OCI-LY1 (cell line): Measurements from ENCODE around the gene ABI3.
"Not testable (repeated sequence)": the region's sequence is repeated elsewhere in the genome, so short reads cannot be mapped to it uniquely, and the experiment has no call there.

ENCODE experiments used
- H2AFZ ChIP-seq: fragments of 200-600 bp; sonication (generic), shearing (Covaris generic); 2 replicates; pipeline ENCODE4 v1.6.0; 2014; ENCODE audit warnings: antibody characterized with exemption, mild to moderate bottlenecking, low read length
- H3F3A ChIP-seq: fragments of 200-600 bp; sonication (generic), shearing (Covaris generic); 2 replicates; pipeline ENCODE4 v1.6.0; 2014; ENCODE audit warnings: mild to moderate bottlenecking, antibody characterized with exemption, low read length, moderate library complexity; ENCODE audit not compliant: insufficient read depth
- H3K27ac ChIP-seq: fragments of 200-600 bp; sonication (generic); 2 replicates; pipeline ENCODE4 v1.5.1; 2014; ENCODE audit warnings: low read length, mixed run types, mild to moderate bottlenecking, low read depth; ENCODE audit not compliant: poor library complexity, severe bottlenecking
- H3K27me3 ChIP-seq: fragments of 200-600 bp; sonication (generic); 2 replicates; pipeline ENCODE4 v1.6.0; 2014; ENCODE audit warnings: antibody characterized with exemption, mild to moderate bottlenecking, low read length, moderate library complexity; ENCODE audit not compliant: insufficient read depth
- H3K36me3 ChIP-seq: fragments of 200-600 bp; sonication (generic); 2 replicates; pipeline ENCODE4 v1.6.1; 2014; ENCODE audit warnings: mild to moderate bottlenecking, antibody characterized with exemption, low read length, moderate library complexity, mixed read lengths; ENCODE audit not compliant: insufficient read depth
- H3K4me1 ChIP-seq: fragments of 200-600 bp; sonication (generic); 2 replicates; pipeline ENCODE4 v1.5.1; 2014; ENCODE audit warnings: mild to moderate bottlenecking, low read length, moderate library complexity; ENCODE audit not compliant: insufficient read depth, severe bottlenecking
- H3K4me2 ChIP-seq: fragments of 200-600 bp; sonication (generic), shearing (Covaris generic); 2 replicates; pipeline ENCODE4 v1.6.1; 2014; ENCODE audit warnings: low read length
- H3K4me3 ChIP-seq: fragments of 200-600 bp; sonication (generic); 2 replicates; pipeline ENCODE4 v1.5.1; 2014; ENCODE audit warnings: low read length, low read depth, mild to moderate bottlenecking, mixed read lengths; ENCODE audit not compliant: poor library complexity, severe bottlenecking
- H3K79me2 ChIP-seq: fragments of 200-600 bp; shearing (Covaris generic); 2 replicates; pipeline ENCODE4 v1.6.1; 2016; ENCODE audit warnings: mixed run types, low read length, mixed read lengths; ENCODE audit not compliant: insufficient read depth
- H3K9ac ChIP-seq: fragments of 200-600 bp; sonication (generic), shearing (Covaris generic); 2 replicates; pipeline ENCODE4 v1.6.1; 2014; ENCODE audit warnings: mild to moderate bottlenecking, low read length, mixed read lengths
- H3K9me2 ChIP-seq: fragments of 200-600 bp; sonication (generic), shearing (Covaris generic); 2 replicates; pipeline ENCODE4 v1.6.1; 2014; ENCODE audit warnings: low read depth, mild to moderate bottlenecking, low read length, mixed read lengths
- H3K9me3 ChIP-seq: fragments of 200-600 bp; shearing (Covaris generic); 2 replicates; pipeline ENCODE4 v1.6.1; 2014; ENCODE audit warnings: low read length, mixed read lengths
- H4K20me1 ChIP-seq: fragments of 200-600 bp; sonication (generic), shearing (Covaris generic); 2 replicates; pipeline ENCODE4 v1.6.0; 2016; ENCODE audit warnings: mild to moderate bottlenecking, low read length; ENCODE audit not compliant: insufficient read depth
- EZH2 ChIP-seq: fragments of 200-600 bp; sonication (generic), shearing (Covaris generic); IDR thresholded peaks from 2 replicates; pipeline ENCODE4 v1.8.0; 2017; ENCODE audit warnings: borderline replicate concordance, mixed run types, mild to moderate bottlenecking, antibody characterized with exemption, low read length, moderate library complexity, mixed read lengths
- TF ChIP-seq, protein P1 (sequence below): fragments of 200-600 bp; sonication (generic), shearing (Covaris generic); IDR thresholded peaks from 2 replicates; pipeline ENCODE4 v1.5.1; 2017; ENCODE audit warnings: mild to moderate bottlenecking, antibody characterized with exemption, low read length, moderate library complexity, mixed read lengths

Gene ABI3

DNA sequence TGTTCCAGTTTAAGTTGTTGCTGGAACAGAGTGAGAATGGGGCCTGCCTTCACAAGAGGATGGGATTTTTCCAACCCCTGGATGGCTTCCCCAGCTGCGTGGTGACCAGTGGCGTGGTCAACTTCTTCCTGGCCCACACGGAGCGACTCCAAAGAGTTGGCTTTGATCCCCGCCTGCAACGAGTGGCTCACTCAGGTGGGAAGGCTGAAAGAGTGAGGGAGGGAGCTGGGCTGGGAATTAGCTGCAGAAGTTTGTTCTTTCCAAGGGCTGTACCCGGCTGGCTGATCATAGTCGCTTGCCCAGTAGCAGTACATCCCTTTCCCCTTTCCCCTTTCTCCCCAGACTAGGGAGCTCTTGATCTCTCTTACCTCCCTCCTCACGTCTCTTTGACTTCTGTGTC is 41.8 kb upstream of the ABI3 start:
- H3K4me2 ChIP-seq, result no peak overlapping the region
- no peak overlapping the region for H2AFZ ChIP-seq
- no peaks in the 10 kb centered on the region for H4K20me1 ChIP-seq
- no peaks in the 10 kb centered on the region for H3K79me2 ChIP-seq
- no peak overlapping the region for H3K4me3 ChIP-seq
- H3K27me3 ChIP-seq, result peaks cover 6% of the 10 kb centered on the region; the same call in 1 of the 2 replicates
- no peaks in the 10 kb centered on the region for H3K9me3 ChIP-seq
- no peak overlapping the region for H3K27ac ChIP-seq
- H3K9me2 ChIP-seq, result no peaks in the 10 kb centered on the region
- no peaks in the 10 kb centered on the region for H3K36me3 ChIP-seq
- no peaks in the 10 kb centered on the region for H3K4me1 ChIP-seq
- no peaks in the 10 kb centered on the region for H3F3A ChIP-seq
- H3K9ac ChIP-seq, result no peak overlapping the region
- TF ChIP-seq EZH2, result no peak
- TF ChIP-seq, protein P1, sequence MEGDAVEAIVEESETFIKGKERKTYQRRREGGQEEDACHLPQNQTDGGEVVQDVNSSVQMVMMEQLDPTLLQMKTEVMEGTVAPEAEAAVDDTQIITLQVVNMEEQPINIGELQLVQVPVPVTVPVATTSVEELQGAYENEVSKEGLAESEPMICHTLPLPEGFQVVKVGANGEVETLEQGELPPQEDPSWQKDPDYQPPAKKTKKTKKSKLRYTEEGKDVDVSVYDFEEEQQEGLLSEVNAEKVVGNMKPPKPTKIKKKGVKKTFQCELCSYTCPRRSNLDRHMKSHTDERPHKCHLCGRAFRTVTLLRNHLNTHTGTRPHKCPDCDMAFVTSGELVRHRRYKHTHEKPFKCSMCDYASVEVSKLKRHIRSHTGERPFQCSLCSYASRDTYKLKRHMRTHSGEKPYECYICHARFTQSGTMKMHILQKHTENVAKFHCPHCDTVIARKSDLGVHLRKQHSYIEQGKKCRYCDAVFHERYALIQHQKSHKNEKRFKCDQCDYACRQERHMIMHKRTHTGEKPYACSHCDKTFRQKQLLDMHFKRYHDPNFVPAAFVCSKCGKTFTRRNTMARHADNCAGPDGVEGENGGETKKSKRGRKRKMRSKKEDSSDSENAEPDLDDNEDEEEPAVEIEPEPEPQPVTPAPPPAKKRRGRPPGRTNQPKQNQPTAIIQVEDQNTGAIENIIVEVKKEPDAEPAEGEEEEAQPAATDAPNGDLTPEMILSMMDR, result no peak

DNA sequence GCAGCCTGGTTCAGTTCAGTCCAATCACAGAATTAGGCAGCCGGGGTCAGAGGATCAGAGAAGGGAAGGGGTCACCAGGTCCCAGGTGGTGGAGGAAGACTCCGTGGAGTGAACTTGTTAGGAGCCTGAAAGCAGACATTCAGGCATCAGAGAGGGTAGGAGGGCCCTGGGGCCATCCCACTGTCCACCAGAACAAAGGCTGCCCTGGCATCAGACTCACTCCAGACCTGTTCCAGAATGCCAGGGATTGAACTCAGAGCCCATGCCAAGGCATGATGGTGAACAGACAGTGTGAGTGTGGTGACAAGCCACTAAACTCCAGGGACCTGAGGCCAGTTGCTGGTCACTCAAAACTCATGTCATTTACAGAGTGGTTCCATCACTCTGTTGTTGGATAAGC is 40.3 kb upstream of the ABI3 start:
- no peaks in the 10 kb centered on the region for H3F3A ChIP-seq
- no peak overlapping the region for H3K27ac ChIP-seq
- no peaks in the 10 kb centered on the region for H3K79me2 ChIP-seq
- no peaks in the 10 kb centered on the region for H3K36me3 ChIP-seq
- no peaks in the 10 kb centered on the region for H3K4me1 ChIP-seq
- H4K20me1 ChIP-seq, result no peaks in the 10 kb centered on the region
- no peaks in the 10 kb centered on the region for H3K9me2 ChIP-seq
- H3K4me3 ChIP-seq, result no peak overlapping the region
- no peaks in the 10 kb centered on the region for H3K9me3 ChIP-seq
- no peak overlapping the region for H3K4me2 ChIP-seq
- no peak overlapping the region for H3K9ac ChIP-seq
- H3K27me3 ChIP-seq, result peaks cover 7% of the 10 kb centered on the region; the same call in 1 of the 2 replicates
- TF ChIP-seq EZH2, result no peak
- TF ChIP-seq, protein P1, result no peak
- H2AFZ ChIP-seq, result no peak overlapping the region

DNA sequence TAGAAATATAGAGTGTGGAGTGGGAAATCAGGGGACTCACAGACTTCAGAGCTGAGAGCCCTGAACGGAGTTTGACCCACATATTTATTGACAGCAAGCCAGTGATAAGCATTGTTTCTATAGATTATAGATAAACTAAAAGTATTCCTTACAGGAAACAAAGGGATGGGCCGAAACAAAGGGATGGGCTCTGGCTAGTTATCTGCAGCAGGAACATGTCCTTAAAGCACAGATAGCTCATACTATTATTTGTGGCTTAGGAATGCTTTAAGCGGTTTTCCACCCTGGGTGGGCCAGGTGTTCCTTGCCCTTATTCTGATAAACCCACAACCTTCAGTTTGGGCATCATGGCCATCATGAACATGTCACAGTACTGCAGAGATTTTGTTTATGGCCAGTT is 39.8 kb upstream of the ABI3 start:
- not testable (repeated sequence) for H3K36me3 ChIP-seq, H3K27ac ChIP-seq, H3K9ac ChIP-seq, H3K9me2 ChIP-seq, H3K4me3 ChIP-seq, H3K4me1 ChIP-seq, H3K79me2 ChIP-seq, H3F3A ChIP-seq, H4K20me1 ChIP-seq, H2AFZ ChIP-seq, H3K4me2 ChIP-seq, H3K9me3 ChIP-seq
- peaks cover 12% of the 10 kb centered on the region; the same call in 1 of the 2 replicates for H3K27me3 ChIP-seq

DNA sequence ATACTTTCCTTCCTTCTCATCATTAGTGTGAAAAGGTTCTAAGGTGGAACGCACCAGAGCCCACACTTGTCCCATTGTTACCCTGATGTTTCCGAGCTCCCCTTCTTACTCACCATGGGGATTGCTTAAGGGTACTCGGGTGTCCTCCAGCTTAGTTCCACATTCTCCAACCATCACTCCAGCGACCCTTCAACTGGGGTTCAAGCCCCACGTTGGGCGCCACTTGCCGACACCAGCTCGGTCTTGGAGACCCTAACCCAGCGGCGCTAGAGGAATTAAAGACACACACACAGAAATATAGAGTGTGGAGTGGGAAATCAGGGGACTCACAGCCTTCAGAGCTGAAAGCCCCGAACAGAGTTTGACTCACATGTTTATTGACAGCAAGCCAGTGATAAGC is 34.5 kb upstream of the ABI3 start:
- not testable (repeated sequence) for H3K4me3 ChIP-seq, H3K9me2 ChIP-seq, H3K36me3 ChIP-seq, H3K4me1 ChIP-seq, H3K4me2 ChIP-seq, H4K20me1 ChIP-seq, H3K27ac ChIP-seq, H2AFZ ChIP-seq, H3K9ac ChIP-seq, H3F3A ChIP-seq, H3K79me2 ChIP-seq, H3K27me3 ChIP-seq
- peaks cover 11% of the 10 kb centered on the region for H3K9me3 ChIP-seq
